GM10847 (cell line): ENCODE data around the gene TGM2.

Experiments used
- POLR2A ChIP-seq: IDR thresholded peaks from 2 replicates; pipeline ENCODE4 v1.6.1; 2011; ENCODE audit not compliant: insufficient read length; ENCODE audit errors: extremely low read depth

The TGM2 gene

GRCh38 chr20:38104285-38104684, 60.8 kb downstream of the TGM2 start:
- TF ChIP-seq POLR2A = no peak

GRCh38 chr20:38098952-38099351, 66.1 kb downstream of the TGM2 start:
- TF ChIP-seq POLR2A = no peak

GRCh38 chr20:38095017-38095686, 69.9 kb downstream of the TGM2 start:
- no peak for TF ChIP-seq POLR2A

- TF ChIP-seq POLR2A = no peak
These were observed 70.6 kb downstream of the TGM2 start for GRCh38 chr20:38094373-38094891.

GRCh38 chr20:38093641-38094077, 71.4 kb downstream of the TGM2 start:
- no peak for TF ChIP-seq POLR2A

- TF ChIP-seq POLR2A = no peak
These were observed 72.2 kb downstream of the TGM2 start for GRCh38 chr20:38092915-38093314.

GRCh38 chr20:38092260-38092857, 72.7 kb downstream of the TGM2 start:
- no peak for TF ChIP-seq POLR2A

GRCh38 chr20:38091441-38092216, 73.4 kb downstream of the TGM2 start:
- no peak for TF ChIP-seq POLR2A

GRCh38 chr20:38090061-38090460, 75.0 kb downstream of the TGM2 start:
- no peak for TF ChIP-seq POLR2A

GRCh38 chr20:38089500-38089899, 75.6 kb downstream of the TGM2 start:
- no peak for TF ChIP-seq POLR2A

- TF ChIP-seq POLR2A = no peak
These were observed 80.0 kb downstream of the TGM2 start for GRCh38 chr20:38085026-38085425.

GRCh38 chr20:38084425-38084951, 80.6 kb downstream of the TGM2 start:
- no peak for TF ChIP-seq POLR2A

GRCh38 chr20:38083338-38084048, 81.6 kb downstream of the TGM2 start:
- no peak for TF ChIP-seq POLR2A

- TF ChIP-seq POLR2A = no peak
These were observed 82.2 kb downstream of the TGM2 start for GRCh38 chr20:38082894-38083293.

- TF ChIP-seq POLR2A = no peak
These were observed 83.5 kb downstream of the TGM2 start for GRCh38 chr20:38081575-38081974.
